GM23248 (cell line): ENCODE results near the gene REM2. TPM values are rescaled to one million over a fixed set of nuclear protein-coding genes. Genes with fewer than 3 reads are reported as not detected.
A peak's percentile ranks its signal among the peaks of the same experiment; 100 is the strongest.
"Not testable (repeated sequence)": the region's sequence is repeated elsewhere in the genome, so short reads cannot be mapped to it uniquely, and the experiment has no call there.

Source experiments
- DNase-seq: peaks from one replicate; pipeline ENCODE4 v3.0.0-alpha.2; 2015
- H2AFZ ChIP-seq: fragments of 200-600 bp; sonication (generic); 2 replicates; pipeline ENCODE4 v1.6.1; 2016; ENCODE audit warnings: antibody characterized with exemption
- H3F3A ChIP-seq: fragments of 200-600 bp; sonication (generic); 2 replicates; pipeline ENCODE4 v1.6.1; 2016; ENCODE audit warnings: mild to moderate bottlenecking, antibody characterized with exemption, mixed run types; ENCODE audit not compliant: insufficient read depth
- H3K27ac ChIP-seq: fragments of 200-600 bp; sonication (generic); 2 replicates; pipeline ENCODE4 v1.5.1; 2016; ENCODE audit warnings: mild to moderate bottlenecking
- H3K27me3 ChIP-seq: fragments of 200-600 bp; sonication (generic); replicated peaks from 2 replicates; pipeline ENCODE4 v1.6.1; 2016; ENCODE audit warnings: mild to moderate bottlenecking; ENCODE audit not compliant: insufficient read depth
- H3K36me3 ChIP-seq: fragments of 200-600 bp; sonication (generic); 2 replicates; pipeline ENCODE4 v1.6.1; 2016; ENCODE audit warnings: low read depth, mild to moderate bottlenecking
- H3K4me1 ChIP-seq: fragments of 200-600 bp; sonication (generic); 2 replicates; pipeline ENCODE4 v1.6.1; 2016; ENCODE audit warnings: mild to moderate bottlenecking; ENCODE audit not compliant: insufficient read depth
- H3K4me2 ChIP-seq: fragments of 200-600 bp; sonication (generic); one replicate; pipeline ENCODE4 v1.6.1; 2016; ENCODE audit warnings: mild to moderate bottlenecking; ENCODE audit not compliant: unreplicated experiment
- H3K4me3 ChIP-seq: fragments of 200-600 bp; sonication (generic); 2 replicates; pipeline ENCODE4 v1.5.1; 2016; ENCODE audit warnings: mild to moderate bottlenecking
- H3K79me2 ChIP-seq: fragments of 200-600 bp; sonication (generic); 2 replicates; pipeline ENCODE4 v1.6.1; 2016; ENCODE audit warnings: mild to moderate bottlenecking; ENCODE audit not compliant: insufficient read depth
- H3K9ac ChIP-seq: fragments of 200-600 bp; sonication (generic); 2 replicates; pipeline ENCODE4 v1.6.1; 2016; ENCODE audit warnings: mild to moderate bottlenecking
- H3K9me2 ChIP-seq: fragments of 200-600 bp; sonication (generic); 2 replicates; pipeline ENCODE4 v1.6.1; 2016; ENCODE audit warnings: mixed run types, mild to moderate bottlenecking, moderate library complexity; ENCODE audit not compliant: insufficient read depth
- H3K9me3 ChIP-seq: fragments of 200-600 bp; sonication (generic); one replicate; pipeline ENCODE4 v1.6.1; 2017; ENCODE audit warnings: low read depth
- H4K20me1 ChIP-seq: fragments of 200-600 bp; sonication (generic); 2 replicates; pipeline ENCODE4 v1.6.0; 2016; ENCODE audit not compliant: insufficient read depth
- EZH2 ChIP-seq: fragments of 200-600 bp; sonication (generic); IDR thresholded peaks from 2 replicates; pipeline ENCODE4 v1.6.1; 2018; ENCODE audit warnings: antibody characterized with exemption, mild to moderate bottlenecking; ENCODE audit not compliant: insufficient read depth, poor library complexity, severe bottlenecking
- EZH2phosphoT487 ChIP-seq: fragments of 200-600 bp; sonication (generic); IDR thresholded peaks from 2 replicates; pipeline ENCODE4 v1.6.1; 2018; ENCODE audit warnings: antibody characterized with exemption, moderate library complexity, mild to moderate bottlenecking, low read depth; ENCODE audit not compliant: insufficient read depth
- WGBS, 2 experiments: methylation state at CpG; one replicate each; pipeline ENCODE4 v1.1.6; 2015 to 2017; ENCODE audit warnings: low lambda C conversion rate in 2 of 2, low coverage in 1 of 2; ENCODE audit errors: missing lambda C conversion rate in 2 of 2; 5-methylcytosine and 5-hydroxymethylcytosine counted together
- in situ Hi-C: fragments of 300-500 bp; cut with MboI; formaldehyde crosslinking; loops from 2 replicates; pipeline ENCODE4 v1.15.0; 2020
- polyA plus RNA-seq: library from polyadenylated mRNA; unstranded; fragments of >200 nt; fragmentation: Nextera tagmentation; extraction: Ambion mirVana; gene quantifications from 2 replicates; pipeline ENCODE4 v1.2.1, GENCODE V29; 2016
- total RNA-seq: library from RNA; depleted of rRNA; stranded (reverse); fragments of >200 nt; shearing (Covaris generic); gene quantifications from 2 replicates; pipeline ENCODE4 v1.2.3, GENCODE V29; 2014

The REM2 gene
- total and polyA plus RNA-seq, 2 experiments from 2014 or later = 0.22 TPM; not detected in 1

GRCh38 chr14:22910916-22911315, 27.9 kb downstream of the REM2 start:
- H3K9me2 ChIP-seq = no peaks in the 10 kb centered on the region
- no peaks in the 10 kb centered on the region for H4K20me1 ChIP-seq
- H3K9ac ChIP-seq = no peak overlapping the region
- no peak overlapping the region for H2AFZ ChIP-seq
- peaks cover 62% of the 10 kb centered on the region for H3K79me2 ChIP-seq
- peaks cover 18% of the 10 kb centered on the region for H3K36me3 ChIP-seq
- no peak overlapping the region for H3K27ac ChIP-seq
- H3K4me2 ChIP-seq = no peak overlapping the region
- H3K9me3 ChIP-seq = no peaks in the 10 kb centered on the region
- H3K4me3 ChIP-seq = no peak overlapping the region
- TF ChIP-seq EZH2phosphoT487 (no peak), EZH2 (no peak)
- H3K27me3 ChIP-seq = no peaks in the 10 kb centered on the region
- WGBS, 2 experiments = 84% methylated on average over 5 of the region's 5 CpGs
- no peaks in the 10 kb centered on the region for H3F3A ChIP-seq
- in situ Hi-C loops = no loop called here
- no peak for DNase-seq
- H3K4me1 ChIP-seq = no peaks in the 10 kb centered on the region

- H3K9me2 ChIP-seq, H3K9me3 ChIP-seq, H4K20me1 ChIP-seq, DNase-seq, H3K27me3 ChIP-seq, H3K4me3 ChIP-seq, H3K9ac ChIP-seq, H3K36me3 ChIP-seq, H3K4me2 ChIP-seq, H2AFZ ChIP-seq, in situ Hi-C loops, H3F3A ChIP-seq, H3K27ac ChIP-seq: not testable (repeated sequence)
- WGBS, 2 experiments = 94 to 97% methylated on average over 4 of the region's 4 CpGs
- Histone ChIP-seq H3K4me1 (peaks cover 20% of the 10 kb centered on the region), H3K79me2 (peaks cover 81% of the 10 kb centered on the region)
Measured at GRCh38 chr14:22914836-22915235, 31.8 kb downstream of the REM2 start.

DNA sequence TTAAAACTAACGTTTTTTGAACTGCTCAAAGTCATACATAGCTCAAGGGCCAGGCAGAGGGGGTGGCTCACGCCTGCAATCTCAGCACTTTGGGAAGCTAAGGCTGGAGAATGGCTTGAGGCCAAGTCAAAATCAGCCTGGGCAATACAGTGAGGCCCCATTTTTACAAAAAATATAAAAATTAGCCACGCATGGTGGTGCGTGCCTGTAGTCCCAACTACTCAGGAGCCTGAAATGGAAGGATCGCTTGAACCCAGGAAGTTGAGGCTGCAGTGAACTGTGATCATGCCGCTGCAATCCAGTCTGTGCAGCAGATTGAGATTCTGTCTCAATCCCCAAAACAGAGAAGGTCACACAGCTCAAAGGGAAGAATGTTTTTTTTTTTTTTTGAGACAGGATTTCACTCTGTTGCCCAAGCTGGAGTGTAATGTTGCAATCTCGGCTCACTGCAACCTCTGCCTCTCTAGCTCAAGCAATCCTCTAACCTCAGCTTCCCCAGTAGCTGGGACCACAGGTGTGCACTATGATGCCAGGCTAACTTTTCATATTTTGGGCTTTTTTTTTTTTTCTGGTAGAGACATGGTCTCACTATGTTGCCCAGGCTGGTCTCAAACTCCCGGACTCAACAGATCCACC, 33.0 kb downstream of the REM2 start:
- TF ChIP-seq EZH2 (no peak), EZH2phosphoT487 (no peak)
- Histone ChIP-seq H4K20me1 (no peaks in the 10 kb centered on the region), H3K27ac (0 out of 2 replicates have a peak overlapping the region, but pooled peaks have one; percentile 3), H3K36me3 (peaks cover 12% of the 10 kb centered on the region), H3K9me3 (no peaks in the 10 kb centered on the region), H3K9me2 (no peaks in the 10 kb centered on the region), H3K9ac (no peak overlapping the region), H2AFZ (no peak overlapping the region), H3F3A (peaks cover 14% of the 10 kb centered on the region), H3K4me3 (no peak overlapping the region), H3K4me2 (no peak overlapping the region), H3K79me2 (peaks cover 76% of the 10 kb centered on the region), H3K27me3 (no peaks in the 10 kb centered on the region), H3K4me1 (peaks cover 21% of the 10 kb centered on the region)
- in situ Hi-C loops = no loop called here
- WGBS, 2 experiments = 82 to 84% methylated on average over 8 of the region's 8 CpGs
- DNase-seq = peak; percentile 46

GRCh38 chr14:22918804-22919600, 36.0 kb downstream of the REM2 start, which contains the start of gene RBM23:
RBM23 (minus strand) TSS chr14:22919149.
- H3F3A ChIP-seq = peaks cover 34% of the 10 kb centered on the region
- no peaks in the 10 kb centered on the region for H3K9me3 ChIP-seq
- H3K9ac ChIP-seq = peak within 1 kb of the TSS; percentile 97
- H3K36me3 ChIP-seq = peaks cover 25% of the 10 kb centered on the region
- H3K4me2 ChIP-seq = peak within 1 kb of the TSS; percentile 80
- in situ Hi-C loops = no loop called here
- peaks cover 46% of the 10 kb centered on the region for H3K79me2 ChIP-seq
- WGBS, 2 experiments = 0 to 1% methylated on average over 46 of the region's 46 CpGs
- TF ChIP-seq EZH2phosphoT487 (no peak), EZH2 (no peak)
- peak within 1 kb of the TSS; percentile 86 for H2AFZ ChIP-seq
- no peaks in the 10 kb centered on the region for H4K20me1 ChIP-seq
- DNase-seq = peak; percentile 100
- peaks cover 21% of the 10 kb centered on the region for H3K4me1 ChIP-seq
- peak within 1 kb of the TSS; percentile 97 for H3K4me3 ChIP-seq
- H3K27me3 ChIP-seq = no peaks in the 10 kb centered on the region
- H3K27ac ChIP-seq = peak within 1 kb of the TSS; percentile 94
- H3K9me2 ChIP-seq = no peaks in the 10 kb centered on the region
